GM10248 (cell line): ENCODE data around the gene CYP21A2.
"Not testable (repeated sequence)": the region's sequence is repeated elsewhere in the genome, so short reads cannot be mapped to it uniquely, and the experiment has no call there.

Experiments used
- CTCF ChIA-PET: fragments of 300-600 bp; sonication (Branson Sonifier 250); formaldehyde crosslinking; extraction: SDS; loops from one replicate; lab custom pipeline; 2021; ENCODE audit warnings: antibody characterized with exemption; lab: Yijun Ruan, JAX
- POLR2A ChIA-PET: fragments of 350-650 bp; sonication (Branson Sonifier 250); formaldehyde crosslinking; extraction: SDS; loops from one replicate; lab custom pipeline; 2020; ENCODE audit warnings: antibody characterized with exemption; lab: Yijun Ruan, JAX
- DNase-seq: peaks from one replicate; pipeline ENCODE4 v3.0.0; 2012; ENCODE audit errors: extremely low spot score
- CTCF ChIP-seq: IDR thresholded peaks from 2 replicates; pipeline ENCODE4 v1.5.1; 2012; ENCODE audit warnings: mild to moderate bottlenecking, low read depth; ENCODE audit errors: extremely low read depth, missing control alignments, control extremely low read depth

The CYP21A2 gene

GRCh38 chr6:32064706-32065105, 26.5 kb downstream of the CYP21A2 start:
- no peak for TF ChIP-seq CTCF
- CTCF ChIA-PET, result interaction anchor here (2.1 kb wide), 1 partner anchor 16 kb away, joined by 13 read pairs; no protein-coding TSS in a partner anchor
- POLR2A ChIA-PET, result no interaction called here
- DNase-seq, result no peak

GRCh38 chr6:32067521-32067920, 29.3 kb downstream of the CYP21A2 start:
- POLR2A ChIA-PET, CTCF ChIA-PET, DNase-seq: not testable (repeated sequence)

- POLR2A ChIA-PET, CTCF ChIA-PET, DNase-seq: not testable (repeated sequence)
Observed at GRCh38 chr6:32068315-32068714, 30.1 kb downstream of the CYP21A2 start.

DNA sequence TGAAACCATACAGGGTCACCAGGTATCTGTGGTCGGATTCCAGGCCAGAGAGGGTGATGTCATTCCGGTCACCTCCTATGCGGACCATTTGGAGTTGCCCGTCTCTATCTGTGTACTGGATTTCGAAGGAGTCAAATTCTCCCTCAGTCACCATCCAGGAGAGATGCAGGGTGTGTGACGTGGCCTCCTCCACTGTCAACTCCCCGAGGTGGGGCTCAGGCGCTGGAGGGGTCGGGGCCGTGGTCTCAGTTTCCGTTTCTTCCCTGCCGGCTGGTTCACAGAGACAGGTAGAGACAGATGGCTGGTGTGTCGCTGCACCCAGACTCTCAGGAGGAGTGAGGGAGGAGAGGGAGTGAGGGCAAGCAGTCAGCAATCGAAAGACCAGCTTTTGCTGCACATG, 30.7 kb downstream of the CYP21A2 start:
- POLR2A ChIA-PET, result no interaction called here
- no peak for TF ChIP-seq CTCF
- DNase-seq, result no peak
- CTCF ChIA-PET, result no interaction called here

DNA sequence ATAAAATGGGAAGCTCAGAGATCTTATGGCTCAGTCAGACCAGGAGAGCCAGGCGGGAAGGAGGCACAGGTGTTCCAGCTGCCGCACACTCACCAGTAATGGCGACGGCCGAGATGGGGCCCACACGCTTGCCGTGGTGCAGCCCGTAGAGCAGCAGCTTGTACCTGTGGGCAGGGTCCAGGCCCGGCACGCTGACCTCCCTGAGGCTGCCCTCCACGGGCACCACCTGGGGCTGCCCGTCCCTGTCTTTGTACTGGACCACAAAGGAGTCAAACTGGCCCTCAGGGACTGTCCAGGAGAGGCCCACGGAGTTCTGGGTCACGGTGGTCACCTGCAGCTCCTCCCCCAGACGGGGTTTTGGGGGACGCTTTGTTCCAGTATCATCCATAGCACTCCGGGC, 31.2 kb downstream of the CYP21A2 start:
- no peak for TF ChIP-seq CTCF
- CTCF ChIA-PET, result no interaction called here
- DNase-seq, result no peak
- POLR2A ChIA-PET, result no interaction called here

- DNase-seq, result no peak
- POLR2A ChIA-PET, result no interaction called here
- no peak for TF ChIP-seq CTCF
- CTCF ChIA-PET, result interaction anchor here (1.0 kb wide), 1 partner anchor 10 kb away, joined by 3 read pairs; no protein-coding TSS in a partner anchor
Observed at GRCh38 chr6:32069878-32070515, 31.8 kb downstream of the CYP21A2 start.

DNA sequence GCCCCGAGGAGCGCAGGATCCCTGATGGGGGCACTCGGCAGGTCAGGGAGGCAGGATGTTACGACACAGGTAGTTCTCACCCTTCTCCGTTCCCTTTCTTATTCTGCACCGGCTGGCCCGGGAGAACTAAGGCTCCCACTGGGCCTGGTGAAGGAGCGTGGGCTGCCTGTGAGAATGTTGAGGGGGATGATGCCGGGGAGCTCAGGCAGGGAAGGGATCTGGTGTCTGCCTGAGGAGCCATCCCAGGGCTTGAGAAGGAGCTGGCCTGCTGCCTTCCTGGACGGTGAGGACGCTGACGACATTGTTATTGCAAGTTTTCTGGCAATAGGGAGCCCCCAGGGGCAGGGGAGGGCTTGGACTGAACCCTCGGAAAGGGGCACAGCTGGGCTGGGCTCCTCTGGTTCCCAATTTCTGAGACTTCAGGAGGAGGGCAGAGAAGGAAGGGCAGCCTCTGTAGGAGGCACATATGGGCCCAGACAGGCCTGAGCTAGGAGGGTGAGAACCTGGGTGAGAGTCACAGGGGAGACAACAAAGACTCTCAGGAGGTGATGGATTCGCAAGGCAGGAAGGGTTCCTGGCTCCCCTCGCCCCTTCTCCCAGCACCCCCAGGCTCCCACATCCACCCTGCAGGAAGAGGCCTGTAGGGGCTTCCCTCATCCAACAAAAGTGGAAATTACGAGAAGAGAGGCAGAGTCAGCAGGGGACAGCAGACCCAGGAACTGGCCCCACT, 32.8 kb downstream of the CYP21A2 start:
- CTCF ChIA-PET, result interaction anchor here (1.0 kb wide), 1 partner anchor 9 kb away, joined by 3 read pairs; no protein-coding TSS in a partner anchor
- no peak for TF ChIP-seq CTCF
- no peak for DNase-seq
- POLR2A ChIA-PET, result interaction anchor here (0.5 kb wide), 1 partner anchor 34 kb away, joined by 5 read pairs; no protein-coding TSS in a partner anchor
